Measurements from ENCODE around the gene KIAA1958. TPM values are rescaled to one million over a fixed set of nuclear protein-coding genes. Genes with fewer than 3 reads are reported as not detected.

Gene KIAA1958
- total RNA-seq, 2 donors from 2014 or later: 5.7 to 9.6 TPM

GRCh38 chr9:112572416-112572815 lies 85.8 kb downstream of the KIAA1958 start:
- Histone ChIP-seq H3K4me1 (peaks cover 17% of the 10 kb centered on the region), H3K36me3 (replicated peaks in 1 of 2; ENCODE audit: insufficient read depth in 1 of 2, low read depth in 2 of 2) (peaks cover 0 to 4% of the 10 kb centered on the region in 2 donors), H3K27me3 (no peaks in the 10 kb centered on the region), H3K4me3 (no peak overlapping the region), H3K27ac (no peak overlapping the region), H3K9me3 (no peaks in the 10 kb centered on the region)
- DNase-seq: no peak
- intact Hi-C loops (cut with DNase I): no loop called here
- WGBS, 2 donors: 60 to 67% methylated on average over 3 of the region's 3 CpGs
- ATAC-seq: no peak
- no peak for TF ChIP-seq CTCF (IDR thresholded peaks at IDR 0.05)
- no peak for TF ChIP-seq POLR2A (IDR thresholded peaks at IDR 0.05)

GRCh38 chr9:112574008-112574407 lies 87.4 kb downstream of the KIAA1958 start:
- Histone ChIP-seq H3K27me3 (no peaks in the 10 kb centered on the region), H3K9me3 (no peaks in the 10 kb centered on the region), H3K4me3 (no peak overlapping the region), H3K27ac (no peak overlapping the region), H3K36me3 (replicated peaks in 1 of 2; ENCODE audit: insufficient read depth in 1 of 2, low read depth in 2 of 2) (peaks cover 0 to 4% of the 10 kb centered on the region in 2 donors), H3K4me1 (peaks cover 17% of the 10 kb centered on the region)
- intact Hi-C loops (cut with DNase I): no loop called here
- no peak for TF ChIP-seq CTCF (IDR thresholded peaks at IDR 0.05)
- no peak for TF ChIP-seq POLR2A (IDR thresholded peaks at IDR 0.05)
- WGBS, 2 donors: 94 to 100% methylated on average over 1 of the region's 1 CpG
- ATAC-seq: no peak
- no peak for DNase-seq

- WGBS, 2 donors: 97 to 98% methylated on average over 8 of the region's 8 CpGs
- Histone ChIP-seq H3K27ac (no peak overlapping the region), H3K4me1 (peaks cover 14% of the 10 kb centered on the region), H3K4me3 (no peak overlapping the region), H3K36me3 (replicated peaks in 1 of 2; ENCODE audit: insufficient read depth in 1 of 2, low read depth in 2 of 2) (peaks cover 0 to 4% of the 10 kb centered on the region in 2 donors), H3K27me3 (no peaks in the 10 kb centered on the region), H3K9me3 (no peaks in the 10 kb centered on the region)
- intact Hi-C loops (cut with DNase I): no loop called here
- no peak for ATAC-seq
- TF ChIP-seq CTCF (IDR thresholded peaks at IDR 0.05) (no peak), POLR2A (IDR thresholded peaks at IDR 0.05) (no peak)
- no peak for DNase-seq
Measured at GRCh38 chr9:112575107-112575506, 88.5 kb downstream of the KIAA1958 start.

- TF ChIP-seq CTCF (IDR thresholded peaks at IDR 0.05): no peak
- no peak for TF ChIP-seq POLR2A (IDR thresholded peaks at IDR 0.05)
- Histone ChIP-seq H3K9me3 (no peaks in the 10 kb centered on the region), H3K27me3 (no peaks in the 10 kb centered on the region), H3K4me1 (no peaks in the 10 kb centered on the region), H3K36me3 (replicated peaks in 1 of 2; ENCODE audit: insufficient read depth in 1 of 2, low read depth in 2 of 2) (no peaks in the 10 kb centered on the region), H3K4me3 (no peak overlapping the region), H3K27ac (no peak overlapping the region)
- ATAC-seq: no peak
- intact Hi-C loops (cut with DNase I): no loop called here
- 89 to 94% methylated on average over 7 of the region's 7 CpGs for WGBS, 2 donors
- DNase-seq: no peak
Measured at GRCh38 chr9:112581469-112582176, 95.0 kb downstream of the KIAA1958 start.

All from body of pancreas (tissue), 4 donors.